Tibial artery (tissue), 4 donors: Measurements from ENCODE around the gene SMYD3.

Experiments
- DNase-seq, 2 donors: peaks; one replicate each; pipeline ENCODE4 v3.0.0-alpha.2; 2019
- H3K27ac ChIP-seq, 2 donors: fragments of 200-600 bp; sonication (generic) in 1 of 2; 1 replicate in 1 of 2; 2 replicates in 1 of 2; pipeline ENCODE4 v1.5.1; 2018 to 2019; ENCODE audit warnings: mild to moderate bottlenecking in 1 of 2
- H3K27me3 ChIP-seq, 2 donors: fragments of 200-600 bp; sonication (generic) in 1 of 2; one replicate each; pipeline versions ENCODE4 v1.5.1 to v1.6.0; 2016 to 2019
- H3K36me3 ChIP-seq, 3 donors: fragments of 200-600 bp; sonication (generic) in 2 of 3; one replicate each; pipeline ENCODE4 v1.5.1; 2016 to 2019; ENCODE audit warnings: mild to moderate bottlenecking in 2 of 3
- H3K4me1 ChIP-seq, 4 donors: fragments of 200-600 bp; sonication (generic) in 2 of 4; 1 replicate in 3 of 4; 2 replicates in 1 of 4; pipeline ENCODE4 v1.5.1; 2016 to 2019
- H3K4me3 ChIP-seq, 2 donors: fragments of 200-600 bp; sonication (generic) in 1 of 2; 1 replicate in 1 of 2; 2 replicates in 1 of 2; pipeline ENCODE4 v1.5.1; 2018 to 2019; ENCODE audit warnings: mild to moderate bottlenecking in 2 of 2
- H3K9me3 ChIP-seq, 3 donors: fragments of 200-600 bp; sonication (generic) in 1 of 3; one replicate each; pipeline ENCODE4 v1.5.1; 2016 to 2019
- intact Hi-C: fragments of 100-400 bp; cut with DNase I; formaldehyde crosslinking; loops from one replicate; pipeline ENCODE4 v1.15.0; 2023; ENCODE audit warnings: low total_unique reads
- TF ChIP-seq, protein P1 (sequence below), 2 experiments: fragments of 200-600 bp in 1 of 2; fragments of 450-650 bp in 1 of 2; IDR thresholded peaks; one replicate each; pipeline ENCODE4 v1.5.1; 2017 to 2019; ENCODE audit warnings: antibody characterized with exemption in 2 of 2, mild to moderate bottlenecking in 1 of 2, moderate library complexity in 1 of 2

SMYD3 gene

DNA sequence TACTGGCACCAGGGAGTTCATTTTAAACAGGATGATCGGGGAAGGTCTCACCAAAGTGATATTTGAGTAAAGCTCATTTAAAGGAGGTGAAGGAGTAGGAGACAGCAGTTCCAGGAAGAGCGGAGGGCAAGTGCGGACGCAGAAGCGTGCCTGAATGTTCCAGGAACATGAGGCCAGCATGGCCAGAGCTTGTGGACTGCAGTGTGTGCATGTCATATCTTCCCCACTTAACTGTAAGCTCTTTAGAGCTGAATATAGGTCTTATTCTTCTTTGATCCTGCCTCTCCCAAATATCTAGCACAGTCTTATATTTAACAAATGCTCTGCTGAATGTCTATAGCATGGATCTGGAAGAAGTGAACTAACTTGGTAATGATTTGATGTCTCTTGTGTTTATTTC lies 639.3 kb downstream of the SMYD3 start:
- Histone ChIP-seq H3K27me3 (no peaks in the 10 kb centered on the region), H3K4me3 (no peak overlapping the region), H3K27ac (no peak overlapping the region), H3K4me1 (no peaks in the 10 kb centered on the region), H3K36me3 (no peaks in the 10 kb centered on the region), H3K9me3 (no peaks in the 10 kb centered on the region)
- DNase-seq, result no peak
- intact Hi-C loops, result no loop called here
- TF ChIP-seq, protein P1, sequence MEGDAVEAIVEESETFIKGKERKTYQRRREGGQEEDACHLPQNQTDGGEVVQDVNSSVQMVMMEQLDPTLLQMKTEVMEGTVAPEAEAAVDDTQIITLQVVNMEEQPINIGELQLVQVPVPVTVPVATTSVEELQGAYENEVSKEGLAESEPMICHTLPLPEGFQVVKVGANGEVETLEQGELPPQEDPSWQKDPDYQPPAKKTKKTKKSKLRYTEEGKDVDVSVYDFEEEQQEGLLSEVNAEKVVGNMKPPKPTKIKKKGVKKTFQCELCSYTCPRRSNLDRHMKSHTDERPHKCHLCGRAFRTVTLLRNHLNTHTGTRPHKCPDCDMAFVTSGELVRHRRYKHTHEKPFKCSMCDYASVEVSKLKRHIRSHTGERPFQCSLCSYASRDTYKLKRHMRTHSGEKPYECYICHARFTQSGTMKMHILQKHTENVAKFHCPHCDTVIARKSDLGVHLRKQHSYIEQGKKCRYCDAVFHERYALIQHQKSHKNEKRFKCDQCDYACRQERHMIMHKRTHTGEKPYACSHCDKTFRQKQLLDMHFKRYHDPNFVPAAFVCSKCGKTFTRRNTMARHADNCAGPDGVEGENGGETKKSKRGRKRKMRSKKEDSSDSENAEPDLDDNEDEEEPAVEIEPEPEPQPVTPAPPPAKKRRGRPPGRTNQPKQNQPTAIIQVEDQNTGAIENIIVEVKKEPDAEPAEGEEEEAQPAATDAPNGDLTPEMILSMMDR (IDR thresholded peaks at IDR 0.05), result no peak

DNA sequence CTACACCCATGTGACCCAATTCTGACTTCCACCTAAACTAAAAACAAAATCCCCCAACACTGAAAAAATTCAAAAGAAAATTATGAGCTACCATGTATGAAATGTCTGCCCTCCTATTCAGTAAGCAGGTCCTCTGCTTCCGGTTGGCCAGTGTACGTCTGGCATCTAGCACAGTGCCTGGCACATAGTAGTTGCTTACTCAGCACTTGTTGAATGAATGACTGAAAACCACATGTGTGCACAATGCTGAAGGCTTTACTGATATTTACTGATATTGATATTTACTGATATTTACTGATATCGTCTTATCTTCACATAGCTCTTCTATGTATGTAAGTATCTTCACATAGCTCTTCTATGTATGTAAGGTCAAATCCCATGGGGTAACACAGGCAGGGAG lies 642.2 kb downstream of the SMYD3 start:
- no peaks in the 10 kb centered on the region for H3K4me1 ChIP-seq
- intact Hi-C loops, result no loop called here
- no peak for DNase-seq
- H3K27ac ChIP-seq, result no peak overlapping the region
- TF ChIP-seq, protein P1 (IDR thresholded peaks at IDR 0.05), result no peak
- no peaks in the 10 kb centered on the region for H3K27me3 ChIP-seq
- H3K9me3 ChIP-seq, result no peaks in the 10 kb centered on the region
- H3K36me3 ChIP-seq, result no peaks in the 10 kb centered on the region
- H3K4me3 ChIP-seq, result no peak overlapping the region

DNA sequence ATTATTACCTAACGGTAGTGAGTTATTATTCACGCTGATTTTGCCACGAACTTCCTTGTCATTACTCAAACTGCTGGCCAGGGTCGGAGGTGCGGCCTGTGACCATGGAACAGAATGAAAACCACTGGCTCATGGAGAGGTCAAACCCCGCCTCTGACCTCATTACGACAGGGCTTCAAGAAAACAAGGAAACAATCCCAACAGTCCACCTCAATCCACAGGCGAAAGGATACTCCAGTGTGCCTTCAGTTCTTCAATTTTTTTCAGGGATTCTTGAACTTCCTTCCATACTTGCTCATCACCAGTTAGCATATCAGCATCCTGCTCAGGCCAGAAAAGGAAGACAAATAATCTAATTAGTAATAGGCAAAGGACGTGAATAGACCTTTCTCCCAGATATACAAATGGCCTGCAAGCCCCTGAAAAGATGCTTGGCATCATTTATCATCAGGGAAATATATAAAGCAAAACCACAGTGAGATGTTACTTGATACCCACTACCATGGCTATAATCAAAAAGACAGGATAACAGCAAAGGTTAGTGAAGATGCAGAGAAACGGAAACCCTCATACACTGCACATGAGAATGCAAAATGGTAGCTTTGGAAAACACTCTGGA lies 643.4 kb downstream of the SMYD3 start:
- Histone ChIP-seq H3K9me3 (no peaks in the 10 kb centered on the region), H3K27me3 (no peaks in the 10 kb centered on the region), H3K27ac (no peak overlapping the region), H3K36me3 (no peaks in the 10 kb centered on the region), H3K4me3 (no peak overlapping the region), H3K4me1 (no peaks in the 10 kb centered on the region)
- intact Hi-C loops, result no loop called here
- TF ChIP-seq, protein P1 (IDR thresholded peaks at IDR 0.05), result no peak
- no peak for DNase-seq

DNA sequence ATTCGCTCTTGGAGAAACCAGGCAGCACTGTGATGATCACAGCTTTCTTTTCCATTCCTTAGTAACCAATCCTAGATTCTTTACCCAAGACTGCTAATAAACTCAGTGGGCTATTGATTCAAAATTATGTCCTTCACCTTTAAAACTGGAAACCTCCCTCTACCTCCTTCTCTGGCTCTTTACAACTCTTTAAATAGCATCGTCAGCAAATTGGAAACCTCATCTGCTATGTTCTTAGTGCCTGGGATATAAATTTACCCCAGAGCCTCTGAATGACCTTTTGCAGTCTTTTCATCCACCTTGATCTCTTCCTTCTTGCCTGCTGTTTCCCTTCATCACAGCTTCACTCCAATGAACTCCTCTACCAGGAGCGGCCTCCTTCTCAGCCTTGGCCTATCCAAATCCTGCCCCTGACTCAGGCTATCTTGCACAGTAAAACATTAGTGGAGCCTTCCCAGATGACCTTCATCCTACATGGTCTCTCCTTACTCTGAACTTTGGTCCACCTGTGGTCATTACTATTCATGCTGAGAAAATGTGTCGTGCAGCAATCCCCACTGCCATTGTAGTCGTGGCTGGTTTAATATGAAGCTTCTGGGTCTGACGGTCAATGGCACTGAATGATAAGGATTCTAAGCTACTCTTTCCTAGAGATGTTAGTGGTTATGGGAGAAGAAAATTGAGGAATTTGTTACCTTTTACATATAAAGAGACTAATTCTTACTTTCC lies 644.1 kb downstream of the SMYD3 start:
- intact Hi-C loops, result no loop called here
- Histone ChIP-seq H3K4me1 (no peaks in the 10 kb centered on the region), H3K36me3 (peaks cover 0 to 3% (median 0%) of the 10 kb centered on the region in 3 donors), H3K9me3 (no peaks in the 10 kb centered on the region), H3K27me3 (no peaks in the 10 kb centered on the region), H3K27ac (no peak overlapping the region), H3K4me3 (no peak overlapping the region)
- TF ChIP-seq, protein P1 (IDR thresholded peaks at IDR 0.05), result no peak
- DNase-seq, result no peak

DNA sequence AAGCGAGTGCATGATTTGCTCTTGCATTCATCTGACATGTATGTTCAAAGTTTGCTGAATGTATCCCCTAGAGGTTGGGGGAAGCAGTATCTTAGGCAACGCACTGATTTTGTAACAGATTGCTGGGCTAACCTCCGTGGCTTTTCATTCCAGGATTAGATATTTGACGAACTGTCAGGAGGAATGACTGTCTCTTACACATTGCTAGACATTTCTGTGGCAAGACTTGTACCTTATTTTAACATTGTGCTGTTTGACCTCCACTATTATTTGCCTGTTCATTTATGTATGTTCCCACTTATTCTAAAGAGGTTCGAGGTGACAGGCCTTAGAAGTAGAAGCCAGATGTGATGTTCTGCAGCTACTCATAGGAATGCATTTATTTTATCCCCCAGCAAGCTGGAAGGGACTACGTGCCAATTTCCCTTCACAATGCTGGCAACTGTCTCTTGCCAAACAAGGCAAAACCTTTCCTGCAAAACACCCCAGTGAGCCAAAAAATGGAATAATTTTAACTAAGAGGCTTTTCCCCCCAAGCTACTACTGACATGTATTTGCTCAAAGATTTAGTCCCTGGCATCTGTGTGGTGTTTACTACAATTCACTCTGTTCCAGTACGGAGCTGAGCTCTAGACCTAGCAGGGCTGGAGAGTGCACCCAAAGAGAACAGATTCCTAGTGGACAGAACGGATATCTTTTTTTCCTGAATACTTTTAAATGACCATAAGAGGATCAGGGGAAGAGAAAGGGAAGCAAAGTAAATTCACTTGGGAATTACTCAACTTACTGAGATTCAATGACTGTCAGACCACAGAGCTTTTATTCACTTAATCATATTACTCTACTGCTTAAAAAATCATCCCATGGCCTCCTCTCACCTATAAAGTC lies 646.2 kb downstream of the SMYD3 start:
- peaks cover 0 to 3% (median 0%) of the 10 kb centered on the region in 3 donors for H3K36me3 ChIP-seq
- H3K9me3 ChIP-seq, result no peaks in the 10 kb centered on the region
- H3K4me3 ChIP-seq, result no peak overlapping the region
- H3K27me3 ChIP-seq, result no peaks in the 10 kb centered on the region
- intact Hi-C loops, result no loop called here
- no peaks in the 10 kb centered on the region for H3K4me1 ChIP-seq
- TF ChIP-seq, protein P1 (IDR thresholded peaks at IDR 0.05), result no peak
- DNase-seq, result no peak
- no peak overlapping the region for H3K27ac ChIP-seq
